Measurements from ENCODE around the gene ZNF469. TPM values are rescaled to one million over a fixed set of nuclear protein-coding genes. Genes with fewer than 3 reads are reported as not detected.

Gene ZNF469
- total and polyA plus RNA-seq, 4 donors: 0.04 to 0.50 (median 0.36) TPM

DNA sequence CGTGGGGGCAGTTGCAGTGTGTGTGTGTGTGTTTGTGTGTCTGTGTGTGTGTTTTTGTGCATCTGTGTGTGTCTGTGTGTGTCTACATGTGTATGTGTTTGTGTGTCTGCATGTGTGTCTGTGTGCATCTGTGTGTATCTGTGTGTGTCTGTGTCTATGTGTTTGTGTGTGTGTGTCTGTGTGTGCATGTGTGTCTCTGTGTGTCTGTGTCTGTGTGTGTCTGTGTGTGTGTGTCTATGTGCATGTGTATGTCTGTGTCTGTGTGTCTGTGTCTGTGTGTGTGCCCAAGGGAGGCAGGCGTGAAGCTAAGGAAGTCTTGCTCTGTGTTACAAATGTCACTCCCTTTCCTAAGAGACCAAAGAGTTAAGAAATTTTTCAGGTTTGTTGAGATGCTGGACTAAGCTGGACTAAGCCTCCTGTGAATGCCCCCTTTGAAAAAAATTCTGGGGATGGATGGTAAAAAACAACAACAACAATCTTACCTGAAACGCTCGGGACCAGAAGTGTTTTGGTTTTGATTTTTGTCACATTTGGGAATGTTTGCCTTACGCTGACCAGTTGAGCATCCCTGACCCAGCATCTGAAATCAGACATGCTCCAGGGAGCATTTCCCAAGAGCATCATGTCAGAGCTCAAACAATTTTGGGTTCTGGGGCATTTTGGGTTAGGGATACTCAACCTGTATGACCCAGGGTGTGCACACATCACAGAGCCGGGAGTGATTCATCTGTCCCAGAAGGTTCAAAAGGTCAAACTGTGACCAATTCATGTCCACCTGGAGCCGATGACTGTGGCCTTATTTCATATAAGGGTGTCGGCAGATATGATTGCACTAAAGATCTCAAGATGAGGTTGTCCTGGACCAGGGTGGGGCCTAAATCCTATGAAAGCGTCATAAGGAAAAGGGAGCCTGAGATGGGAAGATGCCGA lies 48.6 kb upstream of the ZNF469 start:
- TF ChIP-seq TAF1 (conservative IDR thresholded peaks at IDR 0.05) (no peak), SP1 (IDR thresholded peaks at IDR 0.05) (no peak), RXRA (IDR thresholded peaks at IDR 0.05) (no peak), FOXA2 (IDR thresholded peaks at IDR 0.05) (no peak), GABPA (IDR thresholded peaks at IDR 0.05 in 1 of 2, conservative IDR thresholded peaks at IDR 0.05 in 1 of 2) (no peak), YY1 (IDR thresholded peaks at IDR 0.05) (no peak), FOXA1 (IDR thresholded peaks at IDR 0.05) (no peak), REST (IDR thresholded peaks at IDR 0.05) (no peak), JUND (IDR thresholded peaks at IDR 0.05) (no peak), NR2F2 (IDR thresholded peaks at IDR 0.05) (no peak), EGR1 (IDR thresholded peaks at IDR 0.05; ENCODE audit: low read depth in 2 of 2) (no peak), ATF3 (IDR thresholded peaks at IDR 0.05) (no peak)
- WGBS: 69% methylated on average over 10 of the region's 10 CpGs
- Histone ChIP-seq H3K27me3 (ENCODE audit: control insufficient read depth in 4 of 4, insufficient read depth in 4 of 4, low read length in 3 of 4) (no peaks in the 10 kb centered on the region), H3K9me3 (ENCODE audit: control insufficient read depth in 4 of 4, low read length in 3 of 4) (no peaks in the 10 kb centered on the region), H3K27ac (ENCODE audit: low read depth in 1 of 2, low read length in 2 of 2) (no peak overlapping the region), H3K9ac (ENCODE audit: low read depth in 1 of 2, low read length in 2 of 2) (no peak overlapping the region), H3K4me3 (ENCODE audit: low read depth in 1 of 3, low read length in 3 of 3) (no peak overlapping the region), H3K4me1 (ENCODE audit: control insufficient read depth in 4 of 4, insufficient read depth in 4 of 4, low read length in 3 of 4) (peaks cover 0 to 2% (median 0%) of the 10 kb centered on the region in 4 donors), H3K36me3 (ENCODE audit: control insufficient read depth in 4 of 4, insufficient read depth in 3 of 4, low read depth in 1 of 4, low read length in 3 of 4) (no peaks in the 10 kb centered on the region)
- DNase-seq (ENCODE audit: low spot score): no peak

- no peak overlapping the region for H3K9ac ChIP-seq (ENCODE audit: low read depth in 1 of 2, low read length in 2 of 2)
- H3K4me3 ChIP-seq (ENCODE audit: low read depth in 1 of 3, low read length in 3 of 3): no peak overlapping the region
- 83% methylated on average over 29 of the region's 29 CpGs for WGBS
- peaks cover 0 to 2% (median 0%) of the 10 kb centered on the region in 4 donors for H3K4me1 ChIP-seq (ENCODE audit: control insufficient read depth in 4 of 4, insufficient read depth in 4 of 4, low read length in 3 of 4)
- H3K9me3 ChIP-seq (ENCODE audit: control insufficient read depth in 4 of 4, low read length in 3 of 4): no peaks in the 10 kb centered on the region
- no peak for DNase-seq (ENCODE audit: low spot score)
- H3K36me3 ChIP-seq (ENCODE audit: control insufficient read depth in 4 of 4, insufficient read depth in 3 of 4, low read depth in 1 of 4, low read length in 3 of 4): no peaks in the 10 kb centered on the region
- no peak overlapping the region for H3K27ac ChIP-seq (ENCODE audit: low read depth in 1 of 2, low read length in 2 of 2)
- TF ChIP-seq HNF4G (IDR thresholded peaks at IDR 0.05) (no peak), ATF3 (IDR thresholded peaks at IDR 0.05) (no peak), NR2F2 (IDR thresholded peaks at IDR 0.05) (no peak), FOXA2 (IDR thresholded peaks at IDR 0.05) (no peak), RAD21 (IDR thresholded peaks at IDR 0.05) (no peak), HNF4A (conservative IDR thresholded peaks at IDR 0.05) (no peak), GABPA (IDR thresholded peaks at IDR 0.05 in 1 of 2, conservative IDR thresholded peaks at IDR 0.05 in 1 of 2) (no peak), RXRA (IDR thresholded peaks at IDR 0.05) (no peak)
- TF ChIP-seq, protein P1, sequence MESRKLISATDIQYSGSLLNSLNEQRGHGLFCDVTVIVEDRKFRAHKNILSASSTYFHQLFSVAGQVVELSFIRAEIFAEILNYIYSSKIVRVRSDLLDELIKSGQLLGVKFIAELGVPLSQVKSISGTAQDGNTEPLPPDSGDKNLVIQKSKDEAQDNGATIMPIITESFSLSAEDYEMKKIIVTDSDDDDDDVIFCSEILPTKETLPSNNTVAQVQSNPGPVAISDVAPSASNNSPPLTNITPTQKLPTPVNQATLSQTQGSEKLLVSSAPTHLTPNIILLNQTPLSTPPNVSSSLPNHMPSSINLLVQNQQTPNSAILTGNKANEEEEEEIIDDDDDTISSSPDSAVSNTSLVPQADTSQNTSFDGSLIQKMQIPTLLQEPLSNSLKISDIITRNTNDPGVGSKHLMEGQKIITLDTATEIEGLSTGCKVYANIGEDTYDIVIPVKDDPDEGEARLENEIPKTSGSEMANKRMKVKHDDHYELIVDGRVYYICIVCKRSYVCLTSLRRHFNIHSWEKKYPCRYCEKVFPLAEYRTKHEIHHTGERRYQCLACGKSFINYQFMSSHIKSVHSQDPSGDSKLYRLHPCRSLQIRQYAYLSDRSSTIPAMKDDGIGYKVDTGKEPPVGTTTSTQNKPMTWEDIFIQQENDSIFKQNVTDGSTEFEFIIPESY (IDR thresholded peaks at IDR 0.05): no peak
- no peaks in the 10 kb centered on the region for H3K27me3 ChIP-seq (ENCODE audit: control insufficient read depth in 4 of 4, insufficient read depth in 4 of 4, low read length in 3 of 4)
Observed at GRCh38 chr16:88334778-88335720, 47.7 kb upstream of the ZNF469 start.
